HG03432 (cell line): ENCODE results near the gene CNGA2.

Source experiments
- ATAC-seq: cut with Tn5 transposase; IDR thresholded peaks from one replicate; pipeline ENCODE4 v1.9.1; 2021; ENCODE audit warnings: mild to moderate bottlenecking, moderate library complexity; ENCODE audit not compliant: unreplicated experiment

Gene CNGA2

GRCh38 chrX:151793886-151794285 is 59.3 kb downstream of the CNGA2 start:
- ATAC-seq: no peak
